H9 (cell line): Measurements from ENCODE around the gene LSM2. TPM values are rescaled to one million over a fixed set of nuclear protein-coding genes. Genes with fewer than 3 reads are reported as not detected.
A peak's percentile ranks its signal among the peaks of the same experiment; 100 is the strongest.

Experiments used
- DNase-seq: peaks from one replicate; pipeline ENCODE4 v3.0.0-alpha.2; 2017
- H2AFZ ChIP-seq: one replicate; pipeline ENCODE4 v1.6.1; 2013; ENCODE audit warnings: mild to moderate bottlenecking, low read length, control low read depth, moderate library complexity
- H2AK5ac ChIP-seq: 2 replicates; pipeline ENCODE4 v1.6.1; 2013; ENCODE audit warnings: low read length, control low read depth, mixed read lengths; ENCODE audit not compliant: insufficient read length
- H2BK120ac ChIP-seq: one replicate; pipeline ENCODE4 v1.6.1; 2013; ENCODE audit warnings: low read depth, mild to moderate bottlenecking, low read length, control low read depth, inconsistent platforms; ENCODE audit not compliant: poor library complexity, severe bottlenecking
- H2BK12ac ChIP-seq: 2 replicates; pipeline ENCODE4 v1.6.1; 2013; ENCODE audit warnings: low read length, control low read depth, mixed read lengths, low read depth; ENCODE audit not compliant: insufficient read length
- H2BK15ac ChIP-seq: 2 replicates; pipeline ENCODE4 v1.6.1; 2013; ENCODE audit warnings: low read depth, low read length, control low read depth
- H2BK20ac ChIP-seq: one replicate; pipeline ENCODE4 v1.6.1; 2013; ENCODE audit warnings: low read depth, mild to moderate bottlenecking, low read length, control low read depth, inconsistent platforms; ENCODE audit not compliant: poor library complexity, severe bottlenecking
- H2BK5ac ChIP-seq: 2 replicates; pipeline ENCODE4 v1.6.1; 2013; ENCODE audit warnings: low read length, control low read depth, mixed read lengths; ENCODE audit not compliant: insufficient read length
- H3K14ac ChIP-seq: 2 replicates; pipeline ENCODE4 v1.6.1; 2013; ENCODE audit warnings: low read length, control low read depth; ENCODE audit not compliant: insufficient read depth
- H3K18ac ChIP-seq: 2 replicates; pipeline ENCODE4 v1.6.1; 2013; ENCODE audit warnings: low read depth, mild to moderate bottlenecking, mixed read lengths, low read length, control low read depth; ENCODE audit not compliant: insufficient read length
- H3K23ac ChIP-seq: 2 replicates; pipeline ENCODE4 v1.6.1; 2013; ENCODE audit warnings: low read length, control low read depth, mixed read lengths, low read depth; ENCODE audit not compliant: insufficient read length
- H3K23me2 ChIP-seq: 2 replicates; pipeline ENCODE4 v1.6.1; 2013; ENCODE audit warnings: low read depth, mild to moderate bottlenecking, mixed read lengths, low read length, control low read depth; ENCODE audit not compliant: insufficient read length, poor library complexity, severe bottlenecking
- H3K27ac ChIP-seq: 2 replicates; pipeline ENCODE4 v1.5.1; 2013; ENCODE audit warnings: low read length, control low read depth, mixed read lengths, low read depth; ENCODE audit not compliant: insufficient read length
- H3K27me3 ChIP-seq: 2 replicates; pipeline ENCODE4 v1.6.1; 2013; ENCODE audit warnings: low read length, control low read depth, inconsistent platforms; ENCODE audit not compliant: insufficient read depth
- H3K4ac ChIP-seq: 2 replicates; pipeline ENCODE4 v1.6.1; 2013; ENCODE audit warnings: low read depth, mild to moderate bottlenecking, control low read depth, inconsistent platforms, low read length, moderate library complexity
- H3K4me1 ChIP-seq: 2 replicates; pipeline ENCODE4 v1.6.1; 2013; ENCODE audit warnings: low read length, control low read depth, inconsistent platforms; ENCODE audit not compliant: insufficient read depth
- H3K4me2 ChIP-seq: 2 replicates; pipeline ENCODE4 v1.6.1; 2013; ENCODE audit warnings: low read length, control low read depth, mixed read lengths; ENCODE audit not compliant: insufficient read length, insufficient read depth
- H3K56ac ChIP-seq: 2 replicates; pipeline ENCODE4 v1.6.1; 2013; ENCODE audit warnings: low read depth, mild to moderate bottlenecking, mixed read lengths, low read length, control low read depth; ENCODE audit not compliant: insufficient read length
- H3K79me1 ChIP-seq: 2 replicates; pipeline ENCODE4 v1.6.1; 2013; ENCODE audit warnings: low read depth, mild to moderate bottlenecking, moderate library complexity, low read length, control low read depth, inconsistent platforms; ENCODE audit not compliant: insufficient read depth, poor library complexity, severe bottlenecking
- H3K79me2 ChIP-seq: 2 replicates; pipeline ENCODE4 v1.6.1; 2013; ENCODE audit warnings: low read length, control low read depth, inconsistent platforms; ENCODE audit not compliant: insufficient read depth
- H3K9ac ChIP-seq: 2 replicates; pipeline ENCODE4 v1.6.1; 2013; ENCODE audit warnings: low read length, control low read depth, mixed read lengths; ENCODE audit not compliant: insufficient read length; ENCODE audit errors: extremely low read depth
- H3K9me3 ChIP-seq: one replicate; pipeline ENCODE4 v1.6.1; 2013; ENCODE audit warnings: low read depth, low read length, inconsistent platforms; ENCODE audit not compliant: control insufficient read depth
- H3T11ph ChIP-seq: one replicate; pipeline ENCODE4 v1.6.1; 2013; ENCODE audit warnings: mild to moderate bottlenecking, low read length, control low read depth, inconsistent platforms
- H4K20me1 ChIP-seq: one replicate; pipeline ENCODE4 v1.6.1; 2013; ENCODE audit not compliant: control insufficient read depth, insufficient read length, insufficient read depth
- H4K5ac ChIP-seq: 2 replicates; pipeline ENCODE4 v1.6.1; 2013; ENCODE audit warnings: low read depth, mild to moderate bottlenecking, mixed read lengths, low read length, control low read depth; ENCODE audit not compliant: insufficient read length
- H4K8ac ChIP-seq: replicated peaks from 2 replicates; pipeline ENCODE4 v1.6.1; 2013; ENCODE audit warnings: low read length, control low read depth, mixed read lengths, low read depth; ENCODE audit not compliant: insufficient read length
- H4K91ac ChIP-seq: 2 replicates; pipeline ENCODE4 v1.6.1; 2013; ENCODE audit warnings: low read depth, mild to moderate bottlenecking, moderate library complexity, mixed read lengths, low read length, control low read depth; ENCODE audit not compliant: insufficient read length
- H3K27ac Mint-ChIP-seq, 3 experiments: 2 replicates in 2 of 3; 3 replicates in 1 of 3; pipeline ENCODE4 v1.8.0; 2020 to 2021; ENCODE audit warnings: mixed read lengths in 3 of 3, mild to moderate bottlenecking in 1 of 3, moderate library complexity in 1 of 3
- H3K27me3 Mint-ChIP-seq: 2 replicates; pipeline ENCODE4 v1.8.0; 2021; ENCODE audit warnings: low read depth, mild to moderate bottlenecking, moderate library complexity, mixed read lengths
- H3K36me3 Mint-ChIP-seq, 3 experiments: 2 replicates in 2 of 3; 3 replicates in 1 of 3; pipeline ENCODE4 v1.8.0; 2020 to 2021; ENCODE audit warnings: low read depth in 3 of 3, mixed read lengths in 3 of 3; ENCODE audit not compliant: insufficient read depth in 1 of 3
- H3K4me1 Mint-ChIP-seq, 2 experiments: 2 replicates each; pipeline ENCODE4 v1.8.0; 2020; ENCODE audit warnings: mixed read lengths in 2 of 2
- H3K4me3 Mint-ChIP-seq, 2 experiments: 2 replicates in 1 of 2; 3 replicates in 1 of 2; pipeline ENCODE4 v1.8.0; 2020 to 2021; ENCODE audit warnings: mild to moderate bottlenecking in 2 of 2, mixed read lengths in 2 of 2, moderate library complexity in 1 of 2
- H3K9me3 Mint-ChIP-seq, 2 experiments: 2 replicates in 1 of 2; 3 replicates in 1 of 2; pipeline ENCODE4 v1.8.0; 2020; ENCODE audit warnings: mild to moderate bottlenecking in 2 of 2, mixed read lengths in 2 of 2, moderate library complexity in 1 of 2
- WGBS: extraction: QIAGEN DNeasy Blood & Tissue Kit; methylation state at CpG from one replicate; pipeline ENCODE4 v1.1.7; 2013; ENCODE audit warnings: missing lambda C conversion rate, low lambda C conversion rate, mixed read lengths; ENCODE audit not compliant: insufficient read length; ENCODE audit errors: extremely low coverage; 5-methylcytosine and 5-hydroxymethylcytosine counted together
- total RNA-seq: library from RNA; stranded (reverse); gene quantifications from 2 replicates; pipeline ENCODE4 v1.2.1, GENCODE V29; 2021
- TF ChIP-seq, protein P1 (sequence below): fragments of 200-600 bp; sonication (generic); conservative IDR thresholded peaks from 3 replicates; pipeline ENCODE4 v1.8.0; 2021; ENCODE audit warnings: antibody characterized with exemption, mild to moderate bottlenecking

The LSM2 gene
- total RNA-seq, 1 experiment from 2014 or later, result 123 TPM

DNA sequence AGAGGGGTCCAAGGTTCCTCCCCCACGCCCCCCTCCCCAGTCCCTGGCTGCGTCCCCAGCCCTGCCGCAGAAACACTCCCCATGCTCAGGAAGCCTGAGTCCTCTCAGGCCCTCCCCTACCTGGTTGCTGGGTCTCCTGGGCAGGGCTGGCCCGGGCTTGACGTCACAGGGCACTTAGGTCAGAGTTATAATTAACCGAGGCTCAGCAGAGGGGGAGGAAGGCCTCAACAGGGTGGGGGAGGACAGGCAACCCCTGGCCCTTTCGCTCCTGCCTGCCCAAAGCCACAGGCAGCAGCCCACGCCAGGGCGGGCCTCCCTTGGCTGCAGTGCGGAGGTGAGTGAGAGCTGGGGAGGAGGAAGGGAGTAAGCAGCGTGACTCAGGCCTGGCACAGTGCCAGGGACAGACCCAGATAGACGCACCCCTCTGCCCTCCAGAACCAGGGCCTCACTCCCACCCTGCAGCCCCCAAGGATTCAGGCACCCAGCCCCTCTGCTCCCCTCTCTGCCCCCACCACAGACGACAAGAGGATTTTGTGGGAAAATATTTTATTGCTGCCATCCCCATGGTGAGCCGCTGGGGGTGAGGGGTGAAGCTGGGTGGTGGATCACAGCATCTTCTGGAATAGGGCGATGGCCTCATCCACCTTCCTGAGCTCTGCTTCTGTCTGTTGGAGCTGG lies 29.6 kb downstream of the LSM2 start, which contains the start of gene VWA7:
TSS of gene VWA7 (minus strand) at position 340 of the 678 bp plus-strand sequence. CDS start 549 bp downstream, outside the sequence.
- no peak within 1 kb of the TSS for H3K18ac ChIP-seq
- H3K4me1 Mint-ChIP-seq, result peaks cover 5 to 10% of the 10 kb centered on the region in 2 experiments; a peak in 3 of 4 replicates
- H3K9me3 Mint-ChIP-seq, result no peaks in the 10 kb centered on the region
- no peaks in the 10 kb centered on the region for H3K79me1 ChIP-seq
- no peak within 1 kb of the TSS for H3T11ph ChIP-seq
- no peak within 1 kb of the TSS for H4K91ac ChIP-seq
- H3K23me2 ChIP-seq, result no peaks in the 10 kb centered on the region
- no peak within 1 kb of the TSS for H3K4me2 ChIP-seq
- no peaks in the 10 kb centered on the region for H4K20me1 ChIP-seq
- no peak within 1 kb of the TSS for H3K4ac ChIP-seq
- H3K27me3 ChIP-seq, result no peaks in the 10 kb centered on the region
- H2AK5ac ChIP-seq, result no peak within 1 kb of the TSS
- WGBS, result no CpG with 5 or more reads among the region's 15 CpGs
- no peaks in the 10 kb centered on the region for H3K9me3 ChIP-seq
- H2BK12ac ChIP-seq, result no peak within 1 kb of the TSS
- peaks cover 24 to 45% (median 30%) of the 10 kb centered on the region in 3 experiments; a peak in 6 of 7 replicates for H3K36me3 Mint-ChIP-seq
- no peak for DNase-seq
- H2BK15ac ChIP-seq, result no peak within 1 kb of the TSS
- no peak within 1 kb of the TSS for H4K8ac ChIP-seq
- no peak within 1 kb of the TSS for H3K23ac ChIP-seq
- H2BK120ac ChIP-seq, result no peak within 1 kb of the TSS
- no peak within 1 kb of the TSS for H2BK20ac ChIP-seq
- no peaks in the 10 kb centered on the region for H3K79me2 ChIP-seq
- H3K14ac ChIP-seq, result no peak within 1 kb of the TSS
- no peak within 1 kb of the TSS for H4K5ac ChIP-seq
- no peaks in the 10 kb centered on the region for H3K27me3 Mint-ChIP-seq
- no peak within 1 kb of the TSS for H3K9ac ChIP-seq
- no peak within 1 kb of the TSS for H2AFZ ChIP-seq
- peak within 1 kb of the TSS in 2 of 3 experiments; percentile 52 to 61; a peak in 4 of 7 replicates for H3K27ac Mint-ChIP-seq
- H3K56ac ChIP-seq, result no peak within 1 kb of the TSS
- TF ChIP-seq, protein P1, sequence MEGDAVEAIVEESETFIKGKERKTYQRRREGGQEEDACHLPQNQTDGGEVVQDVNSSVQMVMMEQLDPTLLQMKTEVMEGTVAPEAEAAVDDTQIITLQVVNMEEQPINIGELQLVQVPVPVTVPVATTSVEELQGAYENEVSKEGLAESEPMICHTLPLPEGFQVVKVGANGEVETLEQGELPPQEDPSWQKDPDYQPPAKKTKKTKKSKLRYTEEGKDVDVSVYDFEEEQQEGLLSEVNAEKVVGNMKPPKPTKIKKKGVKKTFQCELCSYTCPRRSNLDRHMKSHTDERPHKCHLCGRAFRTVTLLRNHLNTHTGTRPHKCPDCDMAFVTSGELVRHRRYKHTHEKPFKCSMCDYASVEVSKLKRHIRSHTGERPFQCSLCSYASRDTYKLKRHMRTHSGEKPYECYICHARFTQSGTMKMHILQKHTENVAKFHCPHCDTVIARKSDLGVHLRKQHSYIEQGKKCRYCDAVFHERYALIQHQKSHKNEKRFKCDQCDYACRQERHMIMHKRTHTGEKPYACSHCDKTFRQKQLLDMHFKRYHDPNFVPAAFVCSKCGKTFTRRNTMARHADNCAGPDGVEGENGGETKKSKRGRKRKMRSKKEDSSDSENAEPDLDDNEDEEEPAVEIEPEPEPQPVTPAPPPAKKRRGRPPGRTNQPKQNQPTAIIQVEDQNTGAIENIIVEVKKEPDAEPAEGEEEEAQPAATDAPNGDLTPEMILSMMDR, result no peak
- H3K4me1 ChIP-seq, result no peaks in the 10 kb centered on the region
- H2BK5ac ChIP-seq, result no peak within 1 kb of the TSS
- H3K27ac ChIP-seq, result no peak within 1 kb of the TSS
- H3K4me3 Mint-ChIP-seq, result no peak within 1 kb of the TSS
